ENCODE results near the gene HPGD.

Gene HPGD

GRCh38 chr4:174540175-174540574, 17.9 kb upstream of the HPGD start:
- DNase-seq (ENCODE audit: low read depth): no peak
- TF ChIP-seq, protein P1, sequence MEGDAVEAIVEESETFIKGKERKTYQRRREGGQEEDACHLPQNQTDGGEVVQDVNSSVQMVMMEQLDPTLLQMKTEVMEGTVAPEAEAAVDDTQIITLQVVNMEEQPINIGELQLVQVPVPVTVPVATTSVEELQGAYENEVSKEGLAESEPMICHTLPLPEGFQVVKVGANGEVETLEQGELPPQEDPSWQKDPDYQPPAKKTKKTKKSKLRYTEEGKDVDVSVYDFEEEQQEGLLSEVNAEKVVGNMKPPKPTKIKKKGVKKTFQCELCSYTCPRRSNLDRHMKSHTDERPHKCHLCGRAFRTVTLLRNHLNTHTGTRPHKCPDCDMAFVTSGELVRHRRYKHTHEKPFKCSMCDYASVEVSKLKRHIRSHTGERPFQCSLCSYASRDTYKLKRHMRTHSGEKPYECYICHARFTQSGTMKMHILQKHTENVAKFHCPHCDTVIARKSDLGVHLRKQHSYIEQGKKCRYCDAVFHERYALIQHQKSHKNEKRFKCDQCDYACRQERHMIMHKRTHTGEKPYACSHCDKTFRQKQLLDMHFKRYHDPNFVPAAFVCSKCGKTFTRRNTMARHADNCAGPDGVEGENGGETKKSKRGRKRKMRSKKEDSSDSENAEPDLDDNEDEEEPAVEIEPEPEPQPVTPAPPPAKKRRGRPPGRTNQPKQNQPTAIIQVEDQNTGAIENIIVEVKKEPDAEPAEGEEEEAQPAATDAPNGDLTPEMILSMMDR (conservative IDR thresholded peaks at IDR 0.05; ENCODE audit: low read length): no peak
- no peak overlapping the region for H3K4me3 ChIP-seq (ENCODE audit: low read length)

DNA sequence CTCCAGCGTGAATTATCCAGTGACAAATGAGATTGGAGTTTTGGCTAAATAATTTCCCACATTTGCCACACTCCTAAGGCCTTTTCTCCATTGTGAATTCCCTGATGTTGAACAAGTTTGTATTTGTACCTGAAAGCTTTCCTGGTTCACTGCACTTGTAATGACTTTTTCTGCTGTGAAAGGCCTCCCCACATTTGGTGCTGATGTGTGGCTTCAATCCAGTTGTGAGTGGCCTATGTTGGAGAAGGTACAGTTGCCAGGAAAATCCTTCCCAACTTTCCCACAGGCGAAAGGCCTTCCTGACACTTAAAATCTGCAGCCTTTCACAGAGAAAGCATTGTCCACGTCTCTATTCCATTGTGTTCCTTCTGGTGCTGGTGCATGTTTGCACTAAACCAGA, 17.3 kb upstream of the HPGD start:
- H3K4me3 ChIP-seq (ENCODE audit: low read length): no peak overlapping the region
- TF ChIP-seq, protein P1 (conservative IDR thresholded peaks at IDR 0.05; ENCODE audit: low read length): no peak
- no peak for DNase-seq (ENCODE audit: low read depth)

GRCh38 chr4:174538876-174539250, 16.6 kb upstream of the HPGD start:
- no peak overlapping the region for H3K4me3 ChIP-seq (ENCODE audit: low read length)
- DNase-seq (ENCODE audit: low read depth): no peak
- TF ChIP-seq, protein P1 (conservative IDR thresholded peaks at IDR 0.05; ENCODE audit: low read length): no peak

- no peak for DNase-seq (ENCODE audit: low read depth)
- H3K4me3 ChIP-seq (ENCODE audit: low read length): no peak overlapping the region
- TF ChIP-seq, protein P1 (conservative IDR thresholded peaks at IDR 0.05; ENCODE audit: low read length): no peak
These were observed 16.0 kb upstream of the HPGD start for GRCh38 chr4:174538123-174538875.

DNA sequence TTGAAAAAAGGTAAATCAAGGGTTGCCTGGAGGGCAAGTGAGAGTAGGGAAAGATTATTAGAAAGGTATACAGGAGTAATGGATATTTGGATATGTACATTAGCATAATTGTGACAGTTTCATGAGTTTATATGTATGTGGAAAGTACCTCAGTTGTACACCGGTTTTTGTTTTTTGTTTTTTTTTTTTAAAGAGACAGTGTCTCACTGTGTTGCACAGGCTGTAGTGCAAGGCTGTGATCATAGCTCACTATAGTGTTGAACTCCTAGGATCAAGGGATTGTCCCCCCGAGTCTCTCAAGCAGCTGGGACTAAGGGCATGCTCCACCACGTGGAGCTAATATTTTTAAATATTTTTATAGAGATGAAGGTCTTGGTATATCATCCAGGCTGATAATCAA, 15.3 kb upstream of the HPGD start:
- H3K4me3 ChIP-seq (ENCODE audit: low read length): no peak overlapping the region
- TF ChIP-seq, protein P1 (conservative IDR thresholded peaks at IDR 0.05; ENCODE audit: low read length): no peak
- DNase-seq (ENCODE audit: low read depth): no peak

DNA sequence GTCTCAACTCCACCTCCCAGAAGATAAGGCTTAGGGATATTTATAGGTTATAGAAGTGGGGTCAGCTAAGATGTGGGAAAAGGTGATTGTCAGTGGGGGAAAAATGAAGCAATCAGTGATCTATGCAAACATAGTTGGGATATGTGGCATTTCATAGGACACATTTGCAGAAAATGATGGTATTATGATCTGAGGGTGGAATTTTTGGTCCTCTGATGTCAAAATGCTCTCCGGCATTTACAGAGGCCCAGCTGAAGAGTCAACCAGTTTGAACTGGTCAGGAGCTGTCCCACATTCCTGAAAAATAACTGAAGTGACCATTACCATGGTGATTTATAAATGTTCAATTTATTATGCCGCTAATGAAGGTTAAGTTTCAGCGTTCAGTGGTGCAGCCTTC, 12.2 kb upstream of the HPGD start:
- TF ChIP-seq, protein P1 (conservative IDR thresholded peaks at IDR 0.05; ENCODE audit: low read length): no peak
- DNase-seq (ENCODE audit: low read depth): no peak
- H3K4me3 ChIP-seq (ENCODE audit: low read length): no peak overlapping the region

DNA sequence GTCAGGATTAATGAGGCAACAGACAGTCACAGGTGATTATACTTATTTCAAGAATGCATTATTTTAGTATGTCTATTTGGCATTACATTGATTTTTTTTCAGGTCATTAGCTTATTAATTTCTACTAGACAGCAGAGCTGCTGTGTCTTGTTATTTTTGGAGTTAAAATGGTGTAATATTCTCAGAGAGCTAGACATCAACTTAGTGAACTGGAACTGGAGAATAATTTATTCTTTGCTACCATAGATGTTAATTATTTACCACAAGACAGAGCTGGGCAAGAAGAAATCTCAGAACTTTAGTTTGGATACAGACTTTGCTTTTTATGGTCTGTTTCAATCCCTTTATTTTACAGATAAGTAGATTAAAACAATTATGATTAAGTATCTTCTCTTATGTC, 10.2 kb upstream of the HPGD start:
- DNase-seq (ENCODE audit: low read depth): no peak
- H3K4me3 ChIP-seq (ENCODE audit: low read length): no peak overlapping the region

More for the DNA sequence above, 10.2 kb upstream of the HPGD start:
- TF ChIP-seq, protein P1 (conservative IDR thresholded peaks at IDR 0.05; ENCODE audit: low read length): no peak

All from AG10803 (cell line).